B cell (primary cell): ENCODE measurements around the gene ATXN3. TPM values are rescaled to one million over a fixed set of nuclear protein-coding genes. Genes with fewer than 3 reads are reported as not detected.

Experiments
- ATAC-seq: fragments of 200-7000 bp; cut with Tn5 transposase; one replicate; pipeline ENCODE4 v1.10.0; 2021; ENCODE audit warnings: low read depth, mild to moderate bottlenecking, moderate number of reproducible peaks, moderate library complexity
- CTCF ChIA-PET: fragments of 350-600 bp; sonication (Branson Sonifier 250); formaldehyde crosslinking; loops from one replicate; lab custom pipeline; 2021; ENCODE audit warnings: antibody characterized with exemption, inconsistent platforms; lab: Charles Lee
- POLR2A ChIA-PET: fragments of 350-600 bp; sonication (Branson Sonifier 250); formaldehyde crosslinking; loops from one replicate; lab custom pipeline; 2021; ENCODE audit warnings: antibody characterized with exemption; lab: Charles Lee
- DNase-seq: peaks from one replicate; pipeline ENCODE4 v3.0.0; 2013
- H2AFZ ChIP-seq: 2 replicates; pipeline ENCODE4 v1.6.1; 2012; ENCODE audit warnings: mild to moderate bottlenecking, low read depth, low read length; ENCODE audit not compliant: insufficient read depth, poor library complexity, severe bottlenecking
- H3K27ac ChIP-seq, 2 donors: 1 replicate in 1 of 2; 2 replicates in 1 of 2; pipeline ENCODE4 v1.5.1; 2012 to 2013; ENCODE audit warnings: low read length in 2 of 2, mild to moderate bottlenecking in 2 of 2, moderate library complexity in 1 of 2
- H3K27me3 ChIP-seq, 4 experiments: fragments of 200-600 bp in 1 of 4; sonication (generic) in 1 of 4; replicated peaks in 1 of 4; 1 replicate in 2 of 4; 2 replicates in 2 of 4; pipeline versions ENCODE4 v1.6.1 to v1.7.0; 2013 to 2016; ENCODE audit warnings: low read length in 3 of 4, mild to moderate bottlenecking in 2 of 4, mixed read lengths in 1 of 4, moderate library complexity in 1 of 4; ENCODE audit not compliant: insufficient read depth in 4 of 4, control insufficient read depth in 3 of 4; ENCODE audit errors: control extremely low read depth in 1 of 4
- H3K36me3 ChIP-seq, 2 experiments: replicated peaks in 1 of 2; 1 replicate in 1 of 2; 2 replicates in 1 of 2; pipeline versions ENCODE4 v1.6.1 to v1.7.1; 2013; ENCODE audit warnings: low read length in 1 of 2; ENCODE audit not compliant: insufficient read depth in 2 of 2, control insufficient read depth in 1 of 2; ENCODE audit errors: control extremely low read depth in 1 of 2, extremely low read depth in 1 of 2
- H3K4me1 ChIP-seq, 2 donors: fragments of 200-600 bp in 1 of 2; sonication (generic) in 1 of 2; 1 replicate in 1 of 2; 2 replicates in 1 of 2; pipeline versions ENCODE4 v1.5.1 to v1.6.1; 2013 to 2017; ENCODE audit warnings: low read length in 2 of 2; ENCODE audit not compliant: control insufficient read depth in 2 of 2, insufficient read depth in 2 of 2
- H3K4me2 ChIP-seq: replicated peaks from 2 replicates; pipeline ENCODE3; 2012; ENCODE audit warnings: mild to moderate bottlenecking, low read depth, low read length; ENCODE audit not compliant: poor library complexity, severe bottlenecking
- H3K4me3 ChIP-seq, 5 experiments: fragments of 200-600 bp in 1 of 5; sonication (generic) in 1 of 5; 1 replicate in 3 of 5; 2 replicates in 2 of 5; pipeline versions ENCODE4 v1.5.1 to v1.7.0; 2011 to 2016; ENCODE audit warnings: low read length in 4 of 5, mild to moderate bottlenecking in 4 of 5, low read depth in 2 of 5, control low read depth in 1 of 5, moderate library complexity in 1 of 5; ENCODE audit not compliant: insufficient read depth in 1 of 5; ENCODE audit errors: control extremely low read depth in 1 of 5, extremely low read depth in 1 of 5
- H3K79me2 ChIP-seq: fragments of 200-600 bp; sonication (generic); one replicate; pipeline ENCODE4 v1.6.0; 2016; ENCODE audit warnings: low read length; ENCODE audit not compliant: control insufficient read depth, insufficient read depth
- H3K9ac ChIP-seq: fragments of 200-600 bp; sonication (generic); 2 replicates; pipeline ENCODE4 v1.6.1; 2017; ENCODE audit warnings: mild to moderate bottlenecking, low read length, moderate library complexity
- H3K9me3 ChIP-seq, 3 donors: one replicate each; pipeline versions ENCODE4 v1.6.1 to v1.7.1; 2013; ENCODE audit warnings: low read length in 2 of 3; ENCODE audit not compliant: control insufficient read depth in 2 of 3, insufficient read depth in 1 of 3; ENCODE audit errors: control extremely low read depth in 1 of 3
- H4K20me1 ChIP-seq: 2 replicates; pipeline ENCODE4 v1.6.0; 2012; ENCODE audit warnings: mild to moderate bottlenecking, low read length; ENCODE audit not compliant: insufficient read depth, control insufficient read depth, poor library complexity, severe bottlenecking
- H3K27ac Mint-ChIP-seq: one replicate; pipeline ENCODE4 v1.8.0; 2021; ENCODE audit warnings: mixed read lengths
- H3K27me3 Mint-ChIP-seq: one replicate; pipeline ENCODE4 v1.8.0; 2021; ENCODE audit warnings: mixed read lengths
- H3K4me1 Mint-ChIP-seq: one replicate; pipeline ENCODE4 v1.8.0; 2021; ENCODE audit warnings: mixed read lengths
- H3K4me3 Mint-ChIP-seq: one replicate; pipeline ENCODE4 v1.8.0; 2021; ENCODE audit warnings: mixed read lengths
- H3K9me3 Mint-ChIP-seq: one replicate; pipeline ENCODE4 v1.8.0; 2022; ENCODE audit warnings: mixed read lengths; ENCODE audit not compliant: insufficient read depth
- EZH2 ChIP-seq: IDR thresholded peaks from 2 replicates; pipeline ENCODE4 v1.6.1; 2012; ENCODE audit warnings: borderline replicate concordance, low read depth, mild to moderate bottlenecking, moderate library complexity, low read length; ENCODE audit not compliant: insufficient read depth, poor library complexity, severe bottlenecking
- WGBS: methylation state at CpG from one replicate; pipeline ENCODE4 v1.1.5; 2013; ENCODE audit warnings: missing lambda C conversion rate; ENCODE audit not compliant: insufficient coverage; 5-methylcytosine and 5-hydroxymethylcytosine counted together
- intact Hi-C: fragments of 100-400 bp; cut with micrococcal nuclease; formaldehyde crosslinking; loops from one replicate; pipeline ENCODE4 v1.10.0; 2022
- polyA plus RNA-seq: library from polyadenylated mRNA; depleted of rRNA; stranded (reverse); fragments of >200 nt; gene quantifications from 2 replicates; pipeline ENCODE4 v1.2.3, GENCODE V29; 2012
- total RNA-seq, 2 donors: library from RNA; stranded (reverse); fragments of 120-200 nt in 1 of 2; gene quantifications; 1 replicate in 1 of 2; 2 replicates in 1 of 2; pipeline versions ENCODE4 v1.2.3 to v1.2.4, GENCODE V29; 2013 to 2022
- TF ChIP-seq, protein P1 (sequence below): fragments of 200-600 bp; IDR thresholded peaks from one replicate; pipeline ENCODE4 v1.8.0; 2022; ENCODE audit warnings: antibody characterized with exemption, mild to moderate bottlenecking

ATXN3 gene
- total and polyA plus RNA-seq, 2 donors (not counting 1 experiment from before 2014, with no cell fraction given), result 16.2 to 51.6 TPM

DNA sequence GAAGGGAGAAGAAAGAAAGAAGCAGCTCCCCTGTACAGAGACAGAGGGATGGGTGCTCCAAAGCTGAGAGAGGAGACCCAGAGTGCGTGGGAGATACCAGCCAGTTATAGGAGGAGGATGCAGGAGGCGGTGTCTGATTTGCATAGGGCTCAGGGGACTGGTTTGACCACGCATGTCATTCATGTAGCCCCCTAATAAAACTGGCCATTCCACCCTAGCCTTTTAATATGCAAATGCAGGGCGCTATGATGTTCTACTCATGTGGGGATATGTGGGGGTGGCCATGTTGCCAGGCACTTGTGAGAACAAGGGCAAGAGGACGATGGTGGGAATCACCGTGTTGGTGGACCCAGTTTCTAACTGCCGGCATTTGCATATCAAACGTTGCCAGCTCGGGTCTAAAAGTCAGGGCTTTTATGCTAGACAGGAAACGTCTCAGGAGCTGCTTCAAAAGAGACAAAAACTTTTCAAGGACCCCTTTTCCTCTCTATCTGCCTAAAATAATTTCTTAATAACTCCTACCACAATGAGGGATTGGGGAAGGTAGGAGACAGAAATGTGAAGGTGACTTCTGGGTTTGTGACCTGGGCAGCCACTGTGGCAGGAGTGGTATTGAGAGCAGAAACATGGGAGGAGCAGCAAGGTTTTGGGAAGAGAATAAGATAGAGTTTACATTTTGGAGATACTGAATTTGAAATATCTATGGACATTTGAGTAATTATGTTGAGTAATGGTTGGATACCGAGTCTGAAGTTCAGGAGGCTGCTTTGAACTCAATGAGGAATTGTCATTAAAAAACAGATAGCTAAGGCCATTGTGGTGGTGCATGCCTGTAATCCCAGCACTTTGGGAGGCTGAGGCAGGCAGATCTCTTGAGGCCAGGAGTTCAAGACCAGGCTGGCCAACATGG, 2.2 kb upstream of the ATXN3 start:
- H3K27ac ChIP-seq, result no peak overlapping the region
- peak overlapping the region; percentile 76 for H3K4me3 Mint-ChIP-seq
- TF ChIP-seq EZH2, result no peak
- TF ChIP-seq, protein P1, sequence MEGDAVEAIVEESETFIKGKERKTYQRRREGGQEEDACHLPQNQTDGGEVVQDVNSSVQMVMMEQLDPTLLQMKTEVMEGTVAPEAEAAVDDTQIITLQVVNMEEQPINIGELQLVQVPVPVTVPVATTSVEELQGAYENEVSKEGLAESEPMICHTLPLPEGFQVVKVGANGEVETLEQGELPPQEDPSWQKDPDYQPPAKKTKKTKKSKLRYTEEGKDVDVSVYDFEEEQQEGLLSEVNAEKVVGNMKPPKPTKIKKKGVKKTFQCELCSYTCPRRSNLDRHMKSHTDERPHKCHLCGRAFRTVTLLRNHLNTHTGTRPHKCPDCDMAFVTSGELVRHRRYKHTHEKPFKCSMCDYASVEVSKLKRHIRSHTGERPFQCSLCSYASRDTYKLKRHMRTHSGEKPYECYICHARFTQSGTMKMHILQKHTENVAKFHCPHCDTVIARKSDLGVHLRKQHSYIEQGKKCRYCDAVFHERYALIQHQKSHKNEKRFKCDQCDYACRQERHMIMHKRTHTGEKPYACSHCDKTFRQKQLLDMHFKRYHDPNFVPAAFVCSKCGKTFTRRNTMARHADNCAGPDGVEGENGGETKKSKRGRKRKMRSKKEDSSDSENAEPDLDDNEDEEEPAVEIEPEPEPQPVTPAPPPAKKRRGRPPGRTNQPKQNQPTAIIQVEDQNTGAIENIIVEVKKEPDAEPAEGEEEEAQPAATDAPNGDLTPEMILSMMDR, result no peak
- 46% methylated on average over 6 of the region's 11 CpGs for WGBS
- peaks cover 30% of the 10 kb centered on the region for H3K4me1 Mint-ChIP-seq
- intact Hi-C loops, result loop anchor here (5.0 kb wide), 1 partner anchor 1711 kb away; the partner anchor contains the start of gene CALM1
- H3K4me1 ChIP-seq, result peaks cover 5 to 27% of the 10 kb centered on the region in 2 donors
- H4K20me1 ChIP-seq, result peaks cover 7% of the 10 kb centered on the region
- no peak for ATAC-seq
- H3K27ac Mint-ChIP-seq, result peak overlapping the region; percentile 66
- DNase-seq, result peak; percentile 34
- peak overlapping the region in 1 of 5 experiments; percentile 32 for H3K4me3 ChIP-seq
- no peaks in the 10 kb centered on the region for H3K9me3 ChIP-seq
- H3K27me3 Mint-ChIP-seq, result no peaks in the 10 kb centered on the region
- ChIA-PET POLR2A (no interaction called here), CTCF (interaction anchor here (0.6 to 3.2 kb wide), 5 partner anchors 10 to 659 kb away, joined by 3 to 50 read pairs (median 3); partner anchors contain the start of genes CPSF2 and NDUFB1)
- H3K4me2 ChIP-seq, result peak overlapping the region; percentile 32
- H3K9ac ChIP-seq, result no peak overlapping the region
- peak overlapping the region; percentile 11 for H2AFZ ChIP-seq
- no peaks in the 10 kb centered on the region for H3K36me3 ChIP-seq
- peaks cover 30% of the 10 kb centered on the region for H3K79me2 ChIP-seq
- no peaks in the 10 kb centered on the region for H3K27me3 ChIP-seq
- H3K9me3 Mint-ChIP-seq, result no peaks in the 10 kb centered on the region
